Stimulated activated naive CD8-positive, alpha-beta T cell treated with anti-CD3 and anti-CD28 coated beads, Interleukin-15, Interleukin-2, amounts not matched to agents 100 ng/mL and 50 ng/mL, for 24 hours (primary cell): ENCODE measurements around the gene AGGF1.
"Not testable (repeated sequence)": the region's sequence is repeated elsewhere in the genome, so short reads cannot be mapped to it uniquely, and the experiment has no call there.

Experiments used
- H3K27ac Mint-ChIP-seq: one replicate; pipeline ENCODE4 v1.8.0; 2021; ENCODE audit warnings: mild to moderate bottlenecking, mixed read lengths
- H3K27me3 Mint-ChIP-seq: one replicate; pipeline ENCODE4 v1.8.0; 2021; ENCODE audit warnings: mixed read lengths
- H3K36me3 Mint-ChIP-seq: one replicate; pipeline ENCODE4 v1.8.0; 2021; ENCODE audit warnings: low read depth, mixed read lengths
- H3K4me1 Mint-ChIP-seq: one replicate; pipeline ENCODE4 v1.8.0; 2021; ENCODE audit warnings: low read depth, mixed read lengths
- H3K4me3 Mint-ChIP-seq: one replicate; pipeline ENCODE4 v1.8.0; 2021; ENCODE audit warnings: mild to moderate bottlenecking, mixed read lengths
- H3K9me3 Mint-ChIP-seq: one replicate; pipeline ENCODE4 v1.8.0; 2021; ENCODE audit warnings: mixed read lengths

AGGF1 gene, protein sequence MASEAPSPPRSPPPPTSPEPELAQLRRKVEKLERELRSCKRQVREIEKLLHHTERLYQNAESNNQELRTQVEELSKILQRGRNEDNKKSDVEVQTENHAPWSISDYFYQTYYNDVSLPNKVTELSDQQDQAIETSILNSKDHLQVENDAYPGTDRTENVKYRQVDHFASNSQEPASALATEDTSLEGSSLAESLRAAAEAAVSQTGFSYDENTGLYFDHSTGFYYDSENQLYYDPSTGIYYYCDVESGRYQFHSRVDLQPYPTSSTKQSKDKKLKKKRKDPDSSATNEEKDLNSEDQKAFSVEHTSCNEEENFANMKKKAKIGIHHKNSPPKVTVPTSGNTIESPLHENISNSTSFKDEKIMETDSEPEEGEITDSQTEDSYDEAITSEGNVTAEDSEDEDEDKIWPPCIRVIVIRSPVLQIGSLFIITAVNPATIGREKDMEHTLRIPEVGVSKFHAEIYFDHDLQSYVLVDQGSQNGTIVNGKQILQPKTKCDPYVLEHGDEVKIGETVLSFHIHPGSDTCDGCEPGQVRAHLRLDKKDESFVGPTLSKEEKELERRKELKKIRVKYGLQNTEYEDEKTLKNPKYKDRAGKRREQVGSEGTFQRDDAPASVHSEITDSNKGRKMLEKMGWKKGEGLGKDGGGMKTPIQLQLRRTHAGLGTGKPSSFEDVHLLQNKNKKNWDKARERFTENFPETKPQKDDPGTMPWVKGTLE

DNA sequence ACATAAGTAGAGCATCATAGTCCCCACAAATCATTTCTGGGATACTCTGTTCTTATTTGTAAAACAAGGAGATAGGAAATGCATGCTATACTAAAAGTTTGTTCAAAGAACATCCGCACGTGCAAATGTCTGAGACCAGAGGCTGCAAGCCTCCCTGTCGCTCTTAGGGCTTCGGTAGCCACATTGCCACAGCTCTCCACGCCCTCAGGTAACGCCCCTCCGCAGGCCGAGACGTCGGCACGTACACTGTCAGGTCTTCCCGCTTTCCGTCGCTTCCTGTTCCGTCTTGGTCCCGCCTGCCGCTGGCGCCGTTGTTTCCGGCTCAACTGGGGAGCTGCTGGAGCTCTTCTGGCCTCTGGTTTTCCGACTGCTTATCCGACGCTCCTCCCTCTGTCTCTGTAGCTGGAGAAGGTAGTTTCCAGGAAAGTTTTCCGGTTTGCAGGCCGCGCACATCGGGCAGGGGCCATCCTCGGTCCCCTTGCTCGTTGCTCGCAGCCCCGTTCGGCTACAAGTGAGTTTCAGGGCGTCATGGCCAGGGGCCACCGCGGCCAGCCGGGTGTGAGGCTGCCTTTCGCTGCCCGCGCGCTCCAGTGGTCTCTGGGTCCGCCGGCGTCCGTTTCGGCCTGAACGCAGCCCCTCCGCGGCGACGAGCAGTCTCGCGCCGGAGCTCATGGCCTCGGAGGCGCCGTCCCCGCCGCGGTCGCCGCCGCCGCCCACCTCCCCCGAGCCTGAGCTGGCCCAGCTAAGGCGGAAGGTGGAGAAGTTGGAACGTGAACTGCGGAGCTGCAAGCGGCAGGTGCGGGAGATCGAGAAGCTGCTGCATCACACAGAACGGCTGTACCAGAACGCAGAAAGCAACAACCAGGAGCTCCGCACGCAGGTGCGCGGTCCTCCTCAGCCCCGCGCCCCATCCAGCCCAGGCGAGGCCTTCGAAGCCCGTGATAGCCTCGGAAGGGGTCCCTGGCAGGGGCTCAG lies at the start of gene AGGF1:
TSS of gene AGGF1 (plus strand) at position 308 of the 975 bp plus-strand sequence. CDS start at position 671, 363 bp downstream.
- peaks cover 34% of the 10 kb centered on the region for H3K36me3 Mint-ChIP-seq

DNA sequence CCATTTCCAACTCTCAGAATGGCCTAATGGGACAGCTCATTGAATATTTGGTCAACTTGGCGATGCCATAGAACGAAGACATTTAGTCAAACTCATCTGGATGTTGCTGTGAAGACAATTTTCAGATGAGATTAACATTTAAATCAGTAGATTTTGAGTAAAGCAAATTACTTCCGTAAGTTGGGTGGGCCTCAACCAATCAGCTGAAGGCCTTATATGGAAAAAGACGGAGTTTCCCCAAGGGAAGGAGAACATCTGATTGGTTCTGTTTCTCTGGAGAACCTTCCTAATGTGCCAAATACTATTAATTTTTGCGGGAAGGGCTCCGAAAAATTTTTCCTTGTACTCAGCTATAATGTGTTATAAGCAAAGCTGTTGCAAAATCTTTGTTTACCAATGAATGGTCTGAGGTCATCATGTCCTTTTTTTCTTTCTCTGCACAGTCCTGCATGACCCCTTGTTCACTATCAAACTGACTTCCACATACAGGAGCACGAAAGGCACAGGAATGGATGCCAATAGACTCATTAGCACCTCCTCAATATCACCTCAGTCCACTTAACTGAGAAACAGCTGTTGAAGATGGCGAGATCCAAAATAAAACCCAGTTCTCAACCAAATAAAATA lies 49.6 kb upstream of the AGGF1 start:
- Mint-ChIP-seq H3K36me3 (no peaks in the 10 kb centered on the region), H3K4me3 (no peak overlapping the region), H3K27me3 (no peaks in the 10 kb centered on the region), H3K4me1 (no peaks in the 10 kb centered on the region), H3K27ac (no peak overlapping the region), H3K9me3 (no peaks in the 10 kb centered on the region)

More for the DNA sequence above, at the start of gene AGGF1:
- H3K9me3 Mint-ChIP-seq = peaks cover 16% of the 10 kb centered on the region
- peaks cover 39% of the 10 kb centered on the region for H3K4me1 Mint-ChIP-seq
- no peaks in the 10 kb centered on the region for H3K27me3 Mint-ChIP-seq
- H3K27ac Mint-ChIP-seq = peak within 1 kb of the TSS; percentile 92
- peak within 1 kb of the TSS; percentile 94 for H3K4me3 Mint-ChIP-seq

DNA sequence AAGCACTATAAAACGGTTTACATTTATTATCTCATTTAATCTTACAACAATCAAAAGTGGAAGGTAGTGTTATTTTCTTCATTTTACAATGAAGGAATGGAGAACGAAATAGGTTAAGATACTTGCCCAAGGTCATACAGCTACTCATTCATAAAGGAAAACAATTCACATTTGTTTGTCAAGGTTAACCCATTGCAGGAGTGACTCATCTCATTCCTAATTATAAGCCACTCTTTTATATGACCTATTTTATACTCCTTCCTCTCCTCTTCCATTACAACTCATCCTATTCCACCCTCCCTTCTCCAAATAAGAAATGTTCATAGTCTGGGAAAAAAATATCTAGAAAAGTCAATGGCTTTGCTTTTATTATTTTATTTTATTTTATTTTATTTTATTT lies 47.8 kb upstream of the AGGF1 start:
- Mint-ChIP-seq H3K4me1 (no peaks in the 10 kb centered on the region), H3K4me3 (no peak overlapping the region), H3K9me3 (no peaks in the 10 kb centered on the region), H3K27ac (no peak overlapping the region), H3K36me3 (no peaks in the 10 kb centered on the region), H3K27me3 (no peaks in the 10 kb centered on the region)

DNA sequence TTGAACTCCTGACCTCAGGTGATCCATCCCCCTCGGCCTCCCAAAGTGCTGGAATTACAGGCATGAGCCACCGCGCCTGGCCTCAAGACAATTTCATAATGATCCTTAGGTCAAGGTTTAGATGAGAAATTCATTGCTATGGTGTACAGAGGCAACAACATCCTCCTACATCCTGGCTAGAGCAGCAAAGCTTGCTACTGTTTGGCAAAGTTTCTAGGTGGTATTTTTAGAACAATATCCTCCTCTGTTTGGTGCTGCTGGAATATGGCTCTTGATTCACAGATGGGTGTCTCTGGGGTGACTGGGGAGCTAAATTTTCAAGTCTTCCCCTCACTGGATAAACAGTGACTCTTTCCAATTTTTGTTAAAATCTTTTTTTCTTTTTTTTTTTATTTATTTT lies 46.7 kb upstream of the AGGF1 start:
- Mint-ChIP-seq H3K9me3 (no peaks in the 10 kb centered on the region), H3K36me3 (no peaks in the 10 kb centered on the region), H3K4me1 (no peaks in the 10 kb centered on the region)

DNA sequence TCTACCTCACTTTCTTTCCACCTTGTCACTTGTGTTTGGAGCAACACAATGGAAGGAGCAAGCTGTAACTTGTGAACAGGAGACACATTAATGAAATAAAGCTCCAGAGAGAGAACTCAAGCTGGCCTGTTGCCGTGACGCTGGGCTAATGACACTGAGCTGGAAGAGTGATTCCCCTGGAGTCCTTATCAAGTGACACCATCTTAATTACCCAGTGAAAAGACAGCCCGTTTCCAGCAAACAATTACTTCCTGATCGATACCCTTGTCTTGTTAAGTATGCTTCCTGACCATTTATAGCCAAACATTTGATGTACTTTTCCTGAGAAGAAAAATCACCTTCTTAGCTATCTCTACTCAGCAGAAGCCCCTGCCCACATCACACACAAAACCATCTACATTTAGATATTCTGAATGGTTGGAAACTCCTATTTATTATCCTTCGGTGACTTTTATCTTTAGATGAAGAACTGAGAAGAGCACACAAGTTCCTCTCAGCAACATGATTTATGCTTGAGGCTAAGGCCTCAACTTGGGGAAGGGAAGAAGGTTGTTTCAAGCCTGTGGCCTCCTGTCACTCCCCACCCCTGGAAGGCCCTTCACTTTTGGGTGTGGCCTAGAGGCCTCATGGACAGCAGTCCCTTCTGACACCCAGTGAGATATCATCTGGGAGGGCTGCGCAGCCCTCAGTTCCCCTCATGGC lies 43.2 kb upstream of the AGGF1 start:
- H3K4me3 Mint-ChIP-seq = no peak overlapping the region
- no peaks in the 10 kb centered on the region for H3K9me3 Mint-ChIP-seq
- H3K36me3 Mint-ChIP-seq = no peaks in the 10 kb centered on the region
- no peaks in the 10 kb centered on the region for H3K4me1 Mint-ChIP-seq
- no peaks in the 10 kb centered on the region for H3K27me3 Mint-ChIP-seq
- no peak overlapping the region for H3K27ac Mint-ChIP-seq

More for the DNA sequence above, 46.7 kb upstream of the AGGF1 start:
- Mint-ChIP-seq H3K27me3 (no peaks in the 10 kb centered on the region), H3K4me3 (no peak overlapping the region), H3K27ac (no peak overlapping the region)

DNA sequence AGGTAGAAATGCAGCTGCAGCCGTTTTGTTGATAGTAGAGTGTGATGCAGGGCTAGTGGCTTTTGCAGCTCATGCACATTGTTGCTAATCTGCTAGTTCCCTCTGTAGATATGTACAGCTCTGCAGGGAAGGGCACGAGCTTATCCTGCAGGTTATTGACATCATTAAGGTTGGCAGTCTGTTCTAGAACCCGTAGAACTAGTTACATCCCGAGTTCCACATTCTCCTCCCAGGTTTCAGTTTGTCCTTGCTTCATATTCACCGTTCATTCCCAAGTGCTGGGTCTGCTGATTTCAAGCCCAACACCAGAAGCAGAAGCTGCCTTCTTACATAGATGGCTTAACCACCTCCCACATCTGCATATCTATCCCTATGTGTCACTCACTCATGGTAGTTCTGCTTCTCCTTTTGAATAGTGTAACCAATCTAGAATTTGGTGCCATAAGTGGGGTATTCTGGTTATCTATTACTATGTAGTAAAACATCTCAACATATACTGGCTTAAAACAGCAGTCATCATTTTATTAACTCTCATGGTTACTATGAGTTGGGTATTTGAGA lies 39.2 kb upstream of the AGGF1 start:
- no peaks in the 10 kb centered on the region for H3K36me3 Mint-ChIP-seq
- H3K4me1 Mint-ChIP-seq = no peaks in the 10 kb centered on the region
- no peak overlapping the region for H3K4me3 Mint-ChIP-seq
- H3K27ac Mint-ChIP-seq = no peak overlapping the region
- H3K9me3 Mint-ChIP-seq = no peaks in the 10 kb centered on the region
- no peaks in the 10 kb centered on the region for H3K27me3 Mint-ChIP-seq

DNA sequence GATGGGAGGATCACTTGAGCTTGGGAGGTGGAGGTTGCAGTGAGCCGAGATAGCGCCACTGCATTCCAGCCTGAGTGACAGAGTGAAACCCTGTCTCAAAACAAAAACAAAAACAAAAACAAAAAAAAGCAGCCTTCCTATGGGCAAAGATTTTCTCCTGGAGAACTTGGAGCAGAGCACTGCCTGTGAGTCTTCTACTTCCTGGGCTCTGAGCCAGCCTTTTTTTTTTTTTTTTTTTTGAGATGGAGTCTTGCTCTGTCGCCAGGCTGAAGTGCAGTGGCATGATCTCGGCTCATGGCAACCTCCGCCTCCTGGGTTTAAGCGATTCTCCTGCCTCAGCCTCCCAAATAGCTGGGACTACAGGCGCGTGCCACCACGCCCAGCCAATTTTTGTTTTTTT lies 36.8 kb upstream of the AGGF1 start:
- not testable (repeated sequence) for H3K4me1 Mint-ChIP-seq, H3K27me3 Mint-ChIP-seq, H3K36me3 Mint-ChIP-seq, H3K9me3 Mint-ChIP-seq, H3K27ac Mint-ChIP-seq, H3K4me3 Mint-ChIP-seq

DNA sequence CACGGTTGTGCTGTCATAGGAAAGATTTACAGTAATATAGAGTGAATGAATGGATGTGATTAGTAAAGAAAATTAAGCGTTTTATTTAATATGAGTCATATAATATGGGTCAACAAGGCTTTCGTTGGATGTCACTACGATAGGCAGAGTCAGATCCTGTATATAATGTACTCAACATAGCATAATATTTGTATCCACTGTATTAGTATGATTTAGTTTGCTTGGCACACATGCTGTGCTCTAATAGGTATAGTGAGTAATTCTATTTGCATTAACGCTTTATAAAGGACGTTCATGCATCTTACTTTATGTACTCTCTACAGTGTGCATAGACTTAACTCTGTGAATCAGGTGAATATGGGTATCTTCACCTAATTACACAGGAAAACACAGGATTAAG lies 35.9 kb upstream of the AGGF1 start:
- Mint-ChIP-seq H3K27ac (no peak overlapping the region), H3K9me3 (no peaks in the 10 kb centered on the region), H3K4me1 (no peaks in the 10 kb centered on the region), H3K27me3 (peaks cover 5% of the 10 kb centered on the region), H3K36me3 (no peaks in the 10 kb centered on the region), H3K4me3 (no peak overlapping the region)

DNA sequence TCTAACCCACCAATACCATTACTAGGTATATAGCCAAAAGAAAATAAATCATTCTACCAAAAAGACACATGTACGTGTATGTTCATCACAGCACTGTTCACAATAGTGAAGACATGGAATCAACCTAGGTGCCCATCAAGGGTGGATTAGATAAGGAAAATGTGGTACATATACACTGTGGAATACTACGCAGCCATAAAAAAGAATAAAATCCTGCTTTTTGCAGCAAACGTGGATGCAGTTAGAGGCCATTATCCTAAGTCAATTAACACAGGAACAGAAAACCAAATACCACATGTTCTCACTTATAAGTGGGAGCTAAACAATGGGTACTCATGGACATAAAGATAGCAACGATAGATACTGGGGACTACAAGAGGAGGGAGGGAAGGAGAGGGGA lies 32.0 kb upstream of the AGGF1 start:
- H3K36me3 Mint-ChIP-seq, H3K4me3 Mint-ChIP-seq, H3K27ac Mint-ChIP-seq, H3K4me1 Mint-ChIP-seq, H3K9me3 Mint-ChIP-seq: not testable (repeated sequence)
- H3K27me3 Mint-ChIP-seq = peaks cover 11% of the 10 kb centered on the region

DNA sequence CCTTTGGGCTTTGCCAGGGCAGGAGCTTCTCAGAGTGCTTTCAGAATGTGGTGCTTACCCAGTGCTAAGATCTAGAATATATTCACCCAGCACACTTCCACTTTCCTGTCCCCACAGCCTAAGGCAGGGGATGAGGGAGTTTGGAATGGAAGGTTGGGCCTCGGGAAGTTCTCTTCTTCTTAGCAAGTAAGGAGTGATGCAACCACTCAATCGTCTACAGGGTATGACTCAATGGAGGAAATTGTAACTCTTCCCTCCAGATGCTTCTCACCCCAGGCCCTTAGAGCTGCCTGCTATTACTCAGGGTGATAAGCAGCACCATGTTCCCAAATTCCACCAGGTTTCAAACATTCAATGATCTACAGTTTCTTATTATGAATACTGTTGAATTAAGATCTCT lies 30.8 kb upstream of the AGGF1 start:
- Mint-ChIP-seq H3K36me3 (no peaks in the 10 kb centered on the region), H3K27me3 (peaks cover 13% of the 10 kb centered on the region), H3K27ac (no peak overlapping the region)

DNA sequence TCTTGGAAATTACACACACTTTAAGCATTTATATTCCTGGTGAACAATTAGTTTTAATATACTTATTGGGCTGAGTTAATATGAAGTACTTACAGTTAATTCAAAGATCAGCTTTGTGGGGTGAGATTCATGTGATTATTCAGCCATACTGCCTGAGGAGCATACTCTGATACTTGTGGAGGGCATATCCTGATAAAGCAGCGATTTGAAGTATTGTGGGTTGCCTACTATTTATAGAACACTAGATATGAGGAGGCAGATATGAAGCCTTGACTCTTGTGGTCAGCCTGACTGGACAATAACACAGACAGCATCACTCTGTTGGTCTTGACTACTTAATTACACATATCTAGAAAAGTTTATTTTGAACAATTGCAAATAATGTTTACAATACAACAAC lies 27.0 kb upstream of the AGGF1 start:
- no peak overlapping the region for H3K4me3 Mint-ChIP-seq
- H3K9me3 Mint-ChIP-seq = no peaks in the 10 kb centered on the region
- no peaks in the 10 kb centered on the region for H3K36me3 Mint-ChIP-seq
- H3K27ac Mint-ChIP-seq = no peak overlapping the region
- H3K4me1 Mint-ChIP-seq = no peaks in the 10 kb centered on the region
- peaks cover 24% of the 10 kb centered on the region for H3K27me3 Mint-ChIP-seq

More for the DNA sequence above, 30.8 kb upstream of the AGGF1 start:
- H3K9me3 Mint-ChIP-seq = no peaks in the 10 kb centered on the region
- no peak overlapping the region for H3K4me3 Mint-ChIP-seq
- no peaks in the 10 kb centered on the region for H3K4me1 Mint-ChIP-seq

DNA sequence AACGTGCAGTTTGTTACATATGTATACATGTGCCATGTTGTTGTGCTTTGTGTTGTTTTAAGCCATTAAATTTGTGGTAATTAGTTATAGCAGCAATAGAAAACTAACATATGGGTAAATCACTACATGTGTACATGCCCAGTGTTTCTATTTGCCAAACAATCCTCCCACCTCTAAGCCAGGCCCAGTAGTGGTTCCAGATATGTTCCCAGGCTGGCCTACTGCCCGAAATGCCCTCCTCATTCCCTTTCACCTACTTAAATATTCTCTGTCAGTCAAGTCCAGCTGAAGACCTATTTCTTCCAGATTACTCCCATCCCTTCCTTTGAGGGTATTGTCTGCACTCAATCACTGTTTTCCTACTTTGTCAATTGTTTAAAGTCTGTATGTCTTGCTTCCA lies 24.1 kb upstream of the AGGF1 start:
- H3K4me3 Mint-ChIP-seq = no peak overlapping the region
- H3K27ac Mint-ChIP-seq = no peak overlapping the region
- H3K9me3 Mint-ChIP-seq = no peaks in the 10 kb centered on the region
- H3K27me3 Mint-ChIP-seq = peaks cover 25% of the 10 kb centered on the region
- H3K4me1 Mint-ChIP-seq = no peaks in the 10 kb centered on the region
- H3K36me3 Mint-ChIP-seq = no peaks in the 10 kb centered on the region

DNA sequence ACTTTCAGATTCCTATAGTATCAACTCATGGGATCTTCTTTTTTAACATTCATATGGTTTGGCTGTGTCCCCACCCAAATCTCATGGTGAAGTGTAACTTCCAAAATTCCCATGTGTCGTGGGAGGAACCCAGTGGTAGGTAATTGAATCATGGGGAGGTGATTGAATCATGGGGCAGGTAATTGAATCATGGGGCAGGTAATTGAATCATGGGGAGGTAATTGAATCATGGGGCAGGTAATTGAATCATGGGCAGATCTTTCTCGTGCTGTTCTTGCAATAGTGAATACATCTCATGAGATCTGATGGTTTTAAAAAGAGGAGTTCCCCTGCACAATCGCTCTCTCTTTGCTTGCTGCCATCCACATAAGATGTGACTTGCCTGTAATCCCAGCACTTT lies 21.8 kb upstream of the AGGF1 start:
- Mint-ChIP-seq H3K27me3 (peaks cover 17% of the 10 kb centered on the region), H3K9me3 (no peaks in the 10 kb centered on the region), H3K4me3 (no peak overlapping the region), H3K27ac (no peak overlapping the region), H3K4me1 (no peaks in the 10 kb centered on the region), H3K36me3 (no peaks in the 10 kb centered on the region)

DNA sequence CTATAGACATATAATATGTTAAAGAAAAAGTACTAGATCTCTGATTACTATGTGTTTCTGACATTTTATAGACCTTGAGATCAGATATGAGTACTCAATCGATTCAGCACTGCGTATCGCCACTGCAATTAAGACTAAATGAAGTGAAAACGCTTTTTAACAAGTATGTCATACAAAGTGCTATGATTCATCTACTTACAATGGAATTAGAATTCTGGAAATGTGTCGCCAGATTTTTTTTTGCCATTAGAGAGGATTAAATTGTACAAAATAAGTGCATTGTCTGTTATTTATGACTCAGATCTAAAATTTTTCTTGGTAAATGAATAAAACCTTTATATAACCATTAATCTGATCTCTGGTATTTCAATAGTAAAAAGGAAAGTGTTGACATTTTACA lies 20.0 kb upstream of the AGGF1 start:
- H3K9me3 Mint-ChIP-seq = no peaks in the 10 kb centered on the region
- no peaks in the 10 kb centered on the region for H3K36me3 Mint-ChIP-seq
- H3K4me3 Mint-ChIP-seq = no peak overlapping the region
- H3K4me1 Mint-ChIP-seq = no peaks in the 10 kb centered on the region
- H3K27me3 Mint-ChIP-seq = peaks cover 16% of the 10 kb centered on the region
- no peak overlapping the region for H3K27ac Mint-ChIP-seq
